ENCODE measurements around the gene NHSL2.

DNA sequence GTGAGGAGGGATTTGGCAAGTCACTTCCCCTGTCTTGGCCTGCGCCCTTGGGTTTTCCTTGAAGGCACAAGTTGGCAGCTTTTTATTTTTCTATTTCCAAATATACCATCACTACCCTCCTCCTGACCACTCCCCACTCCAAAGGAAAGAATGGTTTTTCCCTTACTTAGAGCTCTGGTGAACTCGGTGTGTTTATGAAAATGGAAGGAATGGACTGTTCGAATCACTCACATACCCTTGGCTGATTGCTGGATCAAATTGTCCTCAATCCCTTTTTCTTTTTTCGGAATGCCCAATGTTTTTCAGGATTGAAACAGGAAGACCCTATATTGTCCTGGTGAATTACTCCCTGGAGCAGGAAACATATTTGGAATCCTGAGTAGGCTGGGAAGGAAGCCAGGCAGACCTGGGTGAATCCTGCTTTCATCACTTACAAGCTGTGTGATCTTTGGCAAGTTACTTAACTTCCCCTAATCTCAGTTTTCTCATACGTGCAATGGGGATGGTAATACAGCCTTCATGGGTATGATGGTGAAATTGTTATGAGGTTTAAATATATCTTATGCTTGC lies 150.4 kb downstream of the NHSL2 start:
- TF ChIP-seq POLR2A (IDR thresholded peaks at IDR 0.05), result no peak
- TF ChIP-seq, protein P1, sequence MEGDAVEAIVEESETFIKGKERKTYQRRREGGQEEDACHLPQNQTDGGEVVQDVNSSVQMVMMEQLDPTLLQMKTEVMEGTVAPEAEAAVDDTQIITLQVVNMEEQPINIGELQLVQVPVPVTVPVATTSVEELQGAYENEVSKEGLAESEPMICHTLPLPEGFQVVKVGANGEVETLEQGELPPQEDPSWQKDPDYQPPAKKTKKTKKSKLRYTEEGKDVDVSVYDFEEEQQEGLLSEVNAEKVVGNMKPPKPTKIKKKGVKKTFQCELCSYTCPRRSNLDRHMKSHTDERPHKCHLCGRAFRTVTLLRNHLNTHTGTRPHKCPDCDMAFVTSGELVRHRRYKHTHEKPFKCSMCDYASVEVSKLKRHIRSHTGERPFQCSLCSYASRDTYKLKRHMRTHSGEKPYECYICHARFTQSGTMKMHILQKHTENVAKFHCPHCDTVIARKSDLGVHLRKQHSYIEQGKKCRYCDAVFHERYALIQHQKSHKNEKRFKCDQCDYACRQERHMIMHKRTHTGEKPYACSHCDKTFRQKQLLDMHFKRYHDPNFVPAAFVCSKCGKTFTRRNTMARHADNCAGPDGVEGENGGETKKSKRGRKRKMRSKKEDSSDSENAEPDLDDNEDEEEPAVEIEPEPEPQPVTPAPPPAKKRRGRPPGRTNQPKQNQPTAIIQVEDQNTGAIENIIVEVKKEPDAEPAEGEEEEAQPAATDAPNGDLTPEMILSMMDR (IDR thresholded peaks at IDR 0.05), result no peak

Data from body of pancreas (tissue), 4 donors.